SH-SY5Y (cell line): Measurements from ENCODE around the gene RPAIN.

ENCODE experiments used
- GATA2 ChIP-seq: IDR thresholded peaks from 2 replicates; pipeline ENCODE4 v1.6.1; 2011; ENCODE audit warnings: mild to moderate bottlenecking, low read depth, low read length
- GATA3 ChIP-seq: IDR thresholded peaks from 2 replicates; pipeline ENCODE4 v1.6.1; 2011; ENCODE audit warnings: low read depth, mild to moderate bottlenecking, low read length, moderate library complexity

The RPAIN gene

DNA sequence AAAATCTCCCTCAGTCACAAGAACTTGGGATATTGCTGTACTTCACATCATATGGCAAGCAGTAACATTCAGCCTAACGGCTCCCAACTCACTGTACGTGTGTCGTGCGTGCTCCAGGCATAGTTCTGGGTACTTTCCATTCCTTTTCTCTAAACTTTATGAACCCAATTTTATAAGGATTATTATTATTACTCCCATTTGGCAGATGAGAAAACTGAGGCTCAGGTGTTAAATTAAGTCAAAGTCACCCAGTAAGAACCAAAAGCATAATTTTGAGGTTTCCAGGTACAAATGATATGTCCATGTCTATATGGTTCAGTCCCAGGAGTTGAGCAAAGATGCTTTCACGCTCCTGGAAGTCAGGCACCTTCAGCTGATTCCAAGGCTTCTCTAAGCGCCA lies 23.7 kb downstream of the RPAIN start:
- no peak for TF ChIP-seq GATA2
- no peak for TF ChIP-seq GATA3

DNA sequence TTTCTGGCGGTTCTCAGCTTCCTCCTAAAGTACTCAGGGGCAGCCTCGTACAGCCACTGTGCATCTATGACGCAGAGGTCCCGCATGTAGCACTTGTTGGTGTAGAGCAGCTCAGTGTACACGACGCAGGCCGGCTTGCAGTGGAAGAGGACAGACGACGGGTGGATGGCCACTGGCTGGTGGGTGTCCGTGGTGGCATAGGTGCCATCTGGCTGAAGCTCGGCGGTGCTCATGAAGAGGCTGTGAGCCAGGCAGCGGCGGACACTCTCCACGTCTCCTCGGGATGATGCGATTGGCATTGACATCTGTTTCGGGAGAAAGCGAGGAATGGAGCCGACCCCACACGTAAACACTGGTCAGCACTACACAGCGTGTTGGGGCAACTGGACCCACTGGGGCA lies 24.2 kb downstream of the RPAIN start:
- TF ChIP-seq GATA2 (no peak), GATA3 (no peak)

DNA sequence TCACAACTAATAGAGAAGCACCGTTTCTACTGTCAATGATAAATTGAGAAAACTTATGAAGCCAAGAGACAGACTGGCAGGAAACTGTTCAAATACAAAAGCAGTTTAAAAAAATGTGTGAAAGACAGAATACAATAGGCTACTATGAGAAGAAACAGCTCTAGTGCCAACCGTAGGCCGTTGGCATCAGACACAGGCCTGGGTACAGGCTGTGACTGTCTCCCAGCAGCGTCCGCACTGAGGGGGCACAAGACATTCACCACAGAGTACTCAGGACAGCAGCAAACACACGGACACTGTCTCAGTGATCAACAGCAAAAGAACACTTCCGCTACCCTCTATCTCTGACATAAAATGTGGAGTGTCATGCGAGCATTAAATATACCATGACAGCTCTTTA lies 26.8 kb downstream of the RPAIN start:
- no peak for TF ChIP-seq GATA2
- TF ChIP-seq GATA3, result no peak

DNA sequence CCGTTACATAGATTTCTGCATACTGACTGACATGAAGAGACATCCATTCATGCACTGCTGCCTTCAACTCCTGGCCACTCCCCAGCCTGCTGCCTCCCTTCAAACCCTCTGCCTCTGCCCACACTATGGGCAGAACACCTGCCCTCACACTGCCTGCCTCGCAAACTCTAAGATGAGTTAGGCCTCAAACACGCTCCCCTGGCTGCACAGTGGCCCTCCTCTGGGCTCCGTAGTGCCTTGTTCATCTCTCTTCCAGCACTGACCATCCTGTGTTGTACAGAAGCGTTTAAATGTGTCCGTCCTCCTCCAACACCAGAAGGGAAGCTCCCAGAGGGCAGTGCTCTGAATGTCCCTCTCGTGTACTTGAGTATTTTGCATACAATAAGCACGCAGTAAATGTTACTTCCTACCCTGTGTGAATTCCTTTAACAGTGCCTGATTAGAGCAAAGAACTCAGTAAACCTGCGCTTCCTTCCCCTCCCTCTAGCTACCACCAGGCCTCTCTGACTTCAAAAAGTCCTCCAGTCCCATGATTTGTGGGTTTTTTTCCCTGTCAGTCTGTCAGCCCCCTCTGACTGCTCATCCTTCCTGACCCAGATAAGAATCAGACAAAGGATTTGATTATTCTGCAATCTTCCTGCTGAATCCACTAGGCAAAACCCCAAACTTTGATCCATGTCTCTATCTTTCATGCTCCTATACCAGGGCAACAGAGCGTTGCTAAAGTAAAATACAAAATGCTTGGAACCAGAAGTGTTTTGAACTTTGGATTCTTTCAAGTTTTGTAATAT lies 44.9 kb downstream of the RPAIN start:
- TF ChIP-seq GATA2 (no peak), GATA3 (no peak)

DNA sequence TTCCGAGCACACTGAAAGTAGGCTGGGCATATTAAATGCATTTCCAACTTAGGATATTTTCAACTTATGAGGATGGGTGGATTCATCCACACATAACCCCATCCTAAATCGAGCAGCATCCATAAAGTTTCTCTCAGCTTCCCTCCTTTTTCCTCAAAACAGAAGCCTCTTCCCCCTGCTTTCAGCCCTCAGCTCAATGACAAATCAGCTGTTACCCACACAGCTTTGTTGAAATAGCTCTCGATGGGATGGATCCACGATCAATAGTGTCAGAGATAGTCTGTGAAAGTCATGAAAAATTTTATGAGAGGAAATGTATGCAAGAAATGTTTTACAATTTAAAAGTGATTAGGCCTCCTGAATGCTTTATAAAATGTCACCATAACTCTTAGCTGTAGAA lies 46.3 kb downstream of the RPAIN start:
- no peak for TF ChIP-seq GATA3
- no peak for TF ChIP-seq GATA2

DNA sequence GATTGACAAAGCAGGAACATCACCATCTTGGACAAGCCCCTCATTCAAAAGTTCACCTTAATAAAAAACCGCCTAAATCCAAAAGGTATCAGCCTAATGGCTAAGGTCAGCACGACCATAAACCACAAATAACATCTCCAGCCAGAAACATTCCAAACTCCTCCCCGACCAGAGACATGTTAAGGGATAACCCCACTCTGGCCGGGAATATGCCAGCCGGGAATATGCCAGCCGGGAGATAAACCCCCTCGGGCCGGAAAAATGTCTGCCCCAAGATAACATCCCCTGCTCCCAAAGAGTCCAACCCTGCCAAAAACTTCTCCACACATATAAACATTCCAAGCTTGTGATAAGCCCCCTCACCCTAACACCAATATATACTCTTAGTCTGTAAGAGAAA lies 47.4 kb downstream of the RPAIN start:
- TF ChIP-seq GATA2 (no peak), GATA3 (no peak)

DNA sequence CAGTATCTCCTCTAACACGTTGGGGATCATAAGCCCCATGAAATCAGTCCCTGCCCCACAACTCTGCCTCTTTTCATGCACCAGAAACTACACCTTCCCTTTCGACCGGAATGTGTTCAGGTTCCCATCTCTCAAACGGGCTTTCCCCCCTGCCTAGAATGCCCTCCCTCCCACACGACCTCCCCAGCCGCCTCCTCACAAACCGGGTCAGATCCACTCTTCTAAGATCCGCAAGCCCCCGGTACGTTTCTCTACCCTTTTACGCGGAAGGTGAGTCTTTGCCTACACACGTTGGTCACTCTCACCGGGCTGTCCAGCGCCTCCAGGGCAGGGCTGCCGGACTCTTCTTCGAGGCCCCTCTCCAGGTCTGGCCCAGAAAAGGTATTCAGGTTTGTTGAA lies 48.1 kb downstream of the RPAIN start:
- TF ChIP-seq GATA3 (no peak), GATA2 (no peak)

DNA sequence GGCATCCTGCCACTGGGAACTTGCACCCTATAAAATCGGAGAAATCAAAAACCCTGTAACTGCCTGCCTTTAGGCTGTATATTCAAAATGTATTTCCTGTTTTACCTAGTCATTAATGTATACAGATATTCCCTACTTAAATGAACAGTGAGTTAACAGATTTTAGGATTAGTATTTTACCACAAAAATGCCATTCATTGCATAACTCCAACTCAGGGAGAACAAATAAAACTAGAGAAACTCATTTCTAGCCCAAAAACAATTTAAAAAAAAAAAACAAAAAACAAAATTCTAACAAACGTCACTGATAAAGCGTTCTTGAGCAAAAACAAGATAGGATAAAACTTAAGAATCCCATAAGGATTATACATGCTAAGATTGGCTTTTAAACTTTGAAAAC lies 52.5 kb downstream of the RPAIN start:
- TF ChIP-seq GATA2 (no peak), GATA3 (no peak)

DNA sequence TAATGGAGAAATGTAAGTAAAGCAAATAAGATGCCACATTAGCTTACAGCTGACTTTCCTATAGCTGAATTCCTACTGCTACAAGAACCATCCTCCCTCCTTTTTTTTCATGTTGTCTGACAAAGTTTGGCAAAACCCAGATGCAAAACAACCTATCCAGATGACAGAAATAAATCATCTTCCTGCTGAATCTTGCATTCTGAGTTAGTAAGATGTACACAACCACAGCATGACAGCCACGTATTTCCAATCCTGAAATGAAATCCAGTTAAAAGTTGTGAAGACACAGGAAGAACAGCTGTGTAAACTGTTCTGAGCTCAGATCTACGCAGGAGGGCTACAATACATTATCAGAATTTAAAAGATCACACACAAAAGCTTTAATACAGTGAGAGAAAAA lies 53.9 kb downstream of the RPAIN start:
- TF ChIP-seq GATA2, result no peak
- no peak for TF ChIP-seq GATA3

DNA sequence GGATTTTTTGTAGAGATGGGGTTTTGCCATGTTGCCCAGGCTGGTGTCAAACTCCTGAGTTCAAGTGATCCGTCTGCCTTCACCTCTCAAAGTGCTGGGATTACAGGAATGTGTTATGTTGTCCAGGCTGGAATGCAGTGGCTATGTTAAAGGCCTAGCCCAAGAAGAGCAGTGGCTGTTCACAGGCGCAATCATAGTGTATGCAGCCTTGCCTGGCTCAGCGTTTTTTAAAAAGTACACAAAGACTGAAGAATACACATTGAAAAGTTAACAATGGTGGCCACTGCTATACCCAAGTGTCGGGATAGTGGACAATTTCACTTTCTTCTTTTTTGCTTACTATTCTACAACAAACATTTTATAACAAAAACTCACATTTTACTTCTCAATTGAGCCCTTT lies 59.0 kb downstream of the RPAIN start:
- no peak for TF ChIP-seq GATA2
- no peak for TF ChIP-seq GATA3

DNA sequence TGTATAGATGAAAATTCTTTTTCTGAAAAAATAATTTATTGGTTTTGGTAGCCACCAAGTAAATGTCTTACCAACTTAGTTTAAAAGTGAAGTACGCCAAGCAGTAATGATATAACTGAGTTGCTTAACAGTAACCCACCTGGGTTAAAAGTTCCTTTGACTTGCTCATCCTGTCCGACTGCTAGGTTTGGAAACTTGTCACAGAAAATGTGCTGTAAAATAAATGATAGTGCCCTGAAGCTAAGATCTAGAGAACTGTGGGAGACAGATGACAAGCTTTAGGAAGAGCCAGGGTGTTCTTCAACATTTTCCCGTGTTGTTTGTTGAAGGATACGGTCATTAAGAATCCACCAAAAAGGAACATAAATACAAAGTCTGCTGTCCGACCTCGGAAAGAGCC lies 61.0 kb downstream of the RPAIN start:
- TF ChIP-seq GATA2 (no peak), GATA3 (no peak)

DNA sequence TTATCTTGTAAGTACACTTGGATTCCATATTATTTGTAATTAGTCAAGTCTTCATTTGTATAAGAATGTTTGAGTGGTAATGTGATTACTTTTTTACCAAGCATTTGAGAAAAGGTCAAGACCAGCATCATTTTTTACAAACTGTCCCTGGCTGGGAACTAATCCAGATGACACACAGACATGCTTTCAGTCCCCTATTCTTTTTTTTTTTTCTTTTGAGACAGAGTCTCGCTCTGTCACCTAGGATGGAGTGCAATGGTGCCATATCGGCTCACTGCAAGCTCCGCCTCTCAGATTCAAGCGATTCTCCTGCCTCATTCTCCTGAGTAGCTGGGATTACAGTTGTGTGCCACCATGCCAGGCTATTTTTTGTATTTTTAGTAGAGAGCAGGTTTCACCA lies 61.5 kb downstream of the RPAIN start:
- TF ChIP-seq GATA3, result no peak
- no peak for TF ChIP-seq GATA2
